H9 (cell line): Measurements from ENCODE around the gene PPARGC1A. TPM values are rescaled to one million over a fixed set of nuclear protein-coding genes. Genes with fewer than 3 reads are reported as not detected.

Source experiments
- DNase-seq: peaks from one replicate; pipeline ENCODE4 v3.0.0-alpha.2; 2017
- H2AFZ ChIP-seq: one replicate; pipeline ENCODE4 v1.6.1; 2013; ENCODE audit warnings: mild to moderate bottlenecking, low read length, control low read depth, moderate library complexity
- H2AK5ac ChIP-seq: 2 replicates; pipeline ENCODE4 v1.6.1; 2013; ENCODE audit warnings: low read length, control low read depth, mixed read lengths; ENCODE audit not compliant: insufficient read length
- H2BK120ac ChIP-seq: one replicate; pipeline ENCODE4 v1.6.1; 2013; ENCODE audit warnings: low read depth, mild to moderate bottlenecking, low read length, control low read depth, inconsistent platforms; ENCODE audit not compliant: poor library complexity, severe bottlenecking
- H2BK12ac ChIP-seq: 2 replicates; pipeline ENCODE4 v1.6.1; 2013; ENCODE audit warnings: low read length, control low read depth, mixed read lengths, low read depth; ENCODE audit not compliant: insufficient read length
- H2BK15ac ChIP-seq: 2 replicates; pipeline ENCODE4 v1.6.1; 2013; ENCODE audit warnings: low read depth, low read length, control low read depth
- H2BK20ac ChIP-seq: one replicate; pipeline ENCODE4 v1.6.1; 2013; ENCODE audit warnings: low read depth, mild to moderate bottlenecking, low read length, control low read depth, inconsistent platforms; ENCODE audit not compliant: poor library complexity, severe bottlenecking
- H2BK5ac ChIP-seq: 2 replicates; pipeline ENCODE4 v1.6.1; 2013; ENCODE audit warnings: low read length, control low read depth, mixed read lengths; ENCODE audit not compliant: insufficient read length
- H3K14ac ChIP-seq: 2 replicates; pipeline ENCODE4 v1.6.1; 2013; ENCODE audit warnings: low read length, control low read depth; ENCODE audit not compliant: insufficient read depth
- H3K18ac ChIP-seq: 2 replicates; pipeline ENCODE4 v1.6.1; 2013; ENCODE audit warnings: low read depth, mild to moderate bottlenecking, mixed read lengths, low read length, control low read depth; ENCODE audit not compliant: insufficient read length
- H3K23ac ChIP-seq: 2 replicates; pipeline ENCODE4 v1.6.1; 2013; ENCODE audit warnings: low read length, control low read depth, mixed read lengths, low read depth; ENCODE audit not compliant: insufficient read length
- H3K23me2 ChIP-seq: 2 replicates; pipeline ENCODE4 v1.6.1; 2013; ENCODE audit warnings: low read depth, mild to moderate bottlenecking, mixed read lengths, low read length, control low read depth; ENCODE audit not compliant: insufficient read length, poor library complexity, severe bottlenecking
- H3K27ac ChIP-seq: 2 replicates; pipeline ENCODE4 v1.5.1; 2013; ENCODE audit warnings: low read length, control low read depth, mixed read lengths, low read depth; ENCODE audit not compliant: insufficient read length
- H3K27me3 ChIP-seq: 2 replicates; pipeline ENCODE4 v1.6.1; 2013; ENCODE audit warnings: low read length, control low read depth, inconsistent platforms; ENCODE audit not compliant: insufficient read depth
- H3K4ac ChIP-seq: 2 replicates; pipeline ENCODE4 v1.6.1; 2013; ENCODE audit warnings: low read depth, mild to moderate bottlenecking, control low read depth, inconsistent platforms, low read length, moderate library complexity
- H3K4me1 ChIP-seq: 2 replicates; pipeline ENCODE4 v1.6.1; 2013; ENCODE audit warnings: low read length, control low read depth, inconsistent platforms; ENCODE audit not compliant: insufficient read depth
- H3K4me2 ChIP-seq: 2 replicates; pipeline ENCODE4 v1.6.1; 2013; ENCODE audit warnings: low read length, control low read depth, mixed read lengths; ENCODE audit not compliant: insufficient read length, insufficient read depth
- H3K56ac ChIP-seq: 2 replicates; pipeline ENCODE4 v1.6.1; 2013; ENCODE audit warnings: low read depth, mild to moderate bottlenecking, mixed read lengths, low read length, control low read depth; ENCODE audit not compliant: insufficient read length
- H3K79me1 ChIP-seq: 2 replicates; pipeline ENCODE4 v1.6.1; 2013; ENCODE audit warnings: low read depth, mild to moderate bottlenecking, moderate library complexity, low read length, control low read depth, inconsistent platforms; ENCODE audit not compliant: insufficient read depth, poor library complexity, severe bottlenecking
- H3K79me2 ChIP-seq: 2 replicates; pipeline ENCODE4 v1.6.1; 2013; ENCODE audit warnings: low read length, control low read depth, inconsistent platforms; ENCODE audit not compliant: insufficient read depth
- H3K9ac ChIP-seq: 2 replicates; pipeline ENCODE4 v1.6.1; 2013; ENCODE audit warnings: low read length, control low read depth, mixed read lengths; ENCODE audit not compliant: insufficient read length; ENCODE audit errors: extremely low read depth
- H3K9me3 ChIP-seq: one replicate; pipeline ENCODE4 v1.6.1; 2013; ENCODE audit warnings: low read depth, low read length, inconsistent platforms; ENCODE audit not compliant: control insufficient read depth
- H3T11ph ChIP-seq: one replicate; pipeline ENCODE4 v1.6.1; 2013; ENCODE audit warnings: mild to moderate bottlenecking, low read length, control low read depth, inconsistent platforms
- H4K20me1 ChIP-seq: one replicate; pipeline ENCODE4 v1.6.1; 2013; ENCODE audit not compliant: control insufficient read depth, insufficient read length, insufficient read depth
- H4K5ac ChIP-seq: 2 replicates; pipeline ENCODE4 v1.6.1; 2013; ENCODE audit warnings: low read depth, mild to moderate bottlenecking, mixed read lengths, low read length, control low read depth; ENCODE audit not compliant: insufficient read length
- H4K8ac ChIP-seq: replicated peaks from 2 replicates; pipeline ENCODE4 v1.6.1; 2013; ENCODE audit warnings: low read length, control low read depth, mixed read lengths, low read depth; ENCODE audit not compliant: insufficient read length
- H4K91ac ChIP-seq: 2 replicates; pipeline ENCODE4 v1.6.1; 2013; ENCODE audit warnings: low read depth, mild to moderate bottlenecking, moderate library complexity, mixed read lengths, low read length, control low read depth; ENCODE audit not compliant: insufficient read length
- H3K27ac Mint-ChIP-seq, 3 experiments: 2 replicates in 2 of 3; 3 replicates in 1 of 3; pipeline ENCODE4 v1.8.0; 2020 to 2021; ENCODE audit warnings: mixed read lengths in 3 of 3, mild to moderate bottlenecking in 1 of 3, moderate library complexity in 1 of 3
- H3K27me3 Mint-ChIP-seq: 2 replicates; pipeline ENCODE4 v1.8.0; 2021; ENCODE audit warnings: low read depth, mild to moderate bottlenecking, moderate library complexity, mixed read lengths
- H3K36me3 Mint-ChIP-seq, 3 experiments: 2 replicates in 2 of 3; 3 replicates in 1 of 3; pipeline ENCODE4 v1.8.0; 2020 to 2021; ENCODE audit warnings: low read depth in 3 of 3, mixed read lengths in 3 of 3; ENCODE audit not compliant: insufficient read depth in 1 of 3
- H3K4me1 Mint-ChIP-seq, 2 experiments: 2 replicates each; pipeline ENCODE4 v1.8.0; 2020; ENCODE audit warnings: mixed read lengths in 2 of 2
- H3K4me3 Mint-ChIP-seq, 2 experiments: 2 replicates in 1 of 2; 3 replicates in 1 of 2; pipeline ENCODE4 v1.8.0; 2020 to 2021; ENCODE audit warnings: mild to moderate bottlenecking in 2 of 2, mixed read lengths in 2 of 2, moderate library complexity in 1 of 2
- H3K9me3 Mint-ChIP-seq, 2 experiments: 2 replicates in 1 of 2; 3 replicates in 1 of 2; pipeline ENCODE4 v1.8.0; 2020; ENCODE audit warnings: mild to moderate bottlenecking in 2 of 2, mixed read lengths in 2 of 2, moderate library complexity in 1 of 2
- total RNA-seq: library from RNA; stranded (reverse); gene quantifications from 2 replicates; pipeline ENCODE4 v1.2.1, GENCODE V29; 2021
- TF ChIP-seq, protein P1 (sequence below): fragments of 200-600 bp; sonication (generic); conservative IDR thresholded peaks from 3 replicates; pipeline ENCODE4 v1.8.0; 2021; ENCODE audit warnings: antibody characterized with exemption, mild to moderate bottlenecking

Gene PPARGC1A
- total RNA-seq, 1 experiment from 2014 or later: 1.7 TPM

DNA sequence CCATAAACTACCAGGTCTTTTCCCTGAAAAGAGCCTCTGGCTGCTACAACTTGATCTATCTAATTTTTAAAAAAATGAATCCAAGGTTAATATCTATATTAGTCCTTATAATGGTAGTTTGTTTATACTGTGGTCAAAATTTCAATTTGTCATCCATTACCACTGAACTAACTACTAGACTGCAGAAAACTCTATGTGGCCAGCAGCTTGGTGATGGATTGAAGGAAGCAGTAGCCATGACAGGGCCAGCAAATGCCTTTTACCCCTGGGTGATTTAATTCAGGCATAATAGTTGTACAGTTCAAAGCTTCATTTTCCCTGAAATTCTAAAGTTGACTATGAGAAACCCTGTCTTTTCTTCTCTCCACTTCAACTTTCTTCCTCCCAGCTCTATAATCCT, 30.4 kb upstream of the PPARGC1A start:
- Histone ChIP-seq H3K4ac (no peak overlapping the region), H4K8ac (no peak overlapping the region), H3K56ac (no peak overlapping the region), H3K14ac (no peak overlapping the region), H2BK15ac (no peak overlapping the region), H4K5ac (no peak overlapping the region), H3K18ac (no peak overlapping the region), H3T11ph (no peak overlapping the region), H4K91ac (no peak overlapping the region), H3K27me3 (no peaks in the 10 kb centered on the region), H3K9ac (no peak overlapping the region), H4K20me1 (no peaks in the 10 kb centered on the region), H2BK20ac (no peak overlapping the region), H2BK120ac (no peak overlapping the region), H3K4me1 (no peaks in the 10 kb centered on the region), H3K23ac (no peak overlapping the region), H3K23me2 (no peaks in the 10 kb centered on the region), H3K9me3 (no peaks in the 10 kb centered on the region), H2AK5ac (no peak overlapping the region), H3K79me2 (no peaks in the 10 kb centered on the region), H2BK12ac (no peak overlapping the region), H3K79me1 (no peaks in the 10 kb centered on the region), H3K27ac (no peak overlapping the region), H3K4me2 (no peak overlapping the region), H2BK5ac (no peak overlapping the region), H2AFZ (no peak overlapping the region)
- Mint-ChIP-seq H3K36me3 (no peaks in the 10 kb centered on the region), H3K27me3 (no peaks in the 10 kb centered on the region), H3K4me1 (peaks cover 13 to 21% of the 10 kb centered on the region in 2 experiments), H3K4me3 (no peak overlapping the region), H3K9me3 (no peaks in the 10 kb centered on the region), H3K27ac (peak overlapping the region in 1 of 3 experiments; percentile 23; a peak in 2 of 7 replicates)
- no peak for DNase-seq
- TF ChIP-seq, protein P1, sequence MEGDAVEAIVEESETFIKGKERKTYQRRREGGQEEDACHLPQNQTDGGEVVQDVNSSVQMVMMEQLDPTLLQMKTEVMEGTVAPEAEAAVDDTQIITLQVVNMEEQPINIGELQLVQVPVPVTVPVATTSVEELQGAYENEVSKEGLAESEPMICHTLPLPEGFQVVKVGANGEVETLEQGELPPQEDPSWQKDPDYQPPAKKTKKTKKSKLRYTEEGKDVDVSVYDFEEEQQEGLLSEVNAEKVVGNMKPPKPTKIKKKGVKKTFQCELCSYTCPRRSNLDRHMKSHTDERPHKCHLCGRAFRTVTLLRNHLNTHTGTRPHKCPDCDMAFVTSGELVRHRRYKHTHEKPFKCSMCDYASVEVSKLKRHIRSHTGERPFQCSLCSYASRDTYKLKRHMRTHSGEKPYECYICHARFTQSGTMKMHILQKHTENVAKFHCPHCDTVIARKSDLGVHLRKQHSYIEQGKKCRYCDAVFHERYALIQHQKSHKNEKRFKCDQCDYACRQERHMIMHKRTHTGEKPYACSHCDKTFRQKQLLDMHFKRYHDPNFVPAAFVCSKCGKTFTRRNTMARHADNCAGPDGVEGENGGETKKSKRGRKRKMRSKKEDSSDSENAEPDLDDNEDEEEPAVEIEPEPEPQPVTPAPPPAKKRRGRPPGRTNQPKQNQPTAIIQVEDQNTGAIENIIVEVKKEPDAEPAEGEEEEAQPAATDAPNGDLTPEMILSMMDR: no peak
